HAP-1 (cell line): ENCODE measurements around the gene NCOR1.
A peak's percentile ranks its signal among the peaks of the same experiment; 100 is the strongest.

Experiments
- DNase-seq, 2 experiments: peaks; one replicate each; pipeline ENCODE4 v3.0.0-alpha.2; 2016 to 2020; ENCODE audit warnings: low spot score in 2 of 2
- H3K27me3 ChIP-seq: fragments of 250-450 bp; sonication (Bioruptor Pico); 2 replicates; pipeline ENCODE4 v1.5.1; 2020; ENCODE audit warnings: low read depth, mild to moderate bottlenecking, moderate library complexity
- H3K36me3 ChIP-seq: fragments of 250-450 bp; sonication (Bioruptor Pico); replicated peaks from 2 replicates; pipeline ENCODE4 v1.5.1; 2020; ENCODE audit warnings: mild to moderate bottlenecking
- H3K4me1 ChIP-seq: fragments of 250-450 bp; sonication (Bioruptor Pico); 2 replicates; pipeline ENCODE4 v1.5.1; 2020; ENCODE audit warnings: mild to moderate bottlenecking
- H3K4me3 ChIP-seq: fragments of 250-450 bp; sonication (Bioruptor Pico); 2 replicates; pipeline ENCODE4 v1.5.1; 2020; ENCODE audit warnings: mild to moderate bottlenecking, moderate library complexity
- H3K9me3 ChIP-seq: fragments of 250-450 bp; sonication (Bioruptor Pico); 2 replicates; pipeline ENCODE4 v1.5.1; 2020; ENCODE audit warnings: mild to moderate bottlenecking, moderate library complexity
- in situ Hi-C: fragments of 300-500 bp; cut with MboI; formaldehyde crosslinking; loops from 3 replicates; pipeline ENCODE4 v1.14.3; 2020; ENCODE audit warnings: low sequenced_read_pairs, inconsistent platforms, mixed read lengths

Gene NCOR1

GRCh38 chr17:16048811-16049449 lies 166.4 kb downstream of the NCOR1 start:
- no peaks in the 10 kb centered on the region for H3K4me1 ChIP-seq
- H3K9me3 ChIP-seq = no peaks in the 10 kb centered on the region
- H3K36me3 ChIP-seq = peaks cover 40% of the 10 kb centered on the region
- H3K27me3 ChIP-seq = no peaks in the 10 kb centered on the region
- no peak for DNase-seq
- in situ Hi-C loops = no loop called here
- H3K4me3 ChIP-seq = no peak overlapping the region

GRCh38 chr17:16046966-16047365 lies 168.4 kb downstream of the NCOR1 start:
- H3K27me3 ChIP-seq = no peaks in the 10 kb centered on the region
- in situ Hi-C loops = no loop called here
- H3K4me1 ChIP-seq = no peaks in the 10 kb centered on the region
- H3K9me3 ChIP-seq = no peaks in the 10 kb centered on the region
- no peak for DNase-seq
- peaks cover 47% of the 10 kb centered on the region for H3K36me3 ChIP-seq
- no peak overlapping the region for H3K4me3 ChIP-seq

- no peaks in the 10 kb centered on the region for H3K4me1 ChIP-seq
- H3K27me3 ChIP-seq = no peaks in the 10 kb centered on the region
- in situ Hi-C loops = no loop called here
- DNase-seq = peak in 1 of 2 experiments; percentile 16
- no peaks in the 10 kb centered on the region for H3K9me3 ChIP-seq
- peaks cover 66% of the 10 kb centered on the region for H3K36me3 ChIP-seq
- H3K4me3 ChIP-seq = no peak overlapping the region
These were observed 170.8 kb downstream of the NCOR1 start for GRCh38 chr17:16044487-16044886.

GRCh38 chr17:16040710-16041251 lies 174.6 kb downstream of the NCOR1 start:
- H3K4me3 ChIP-seq = no peak overlapping the region
- no peaks in the 10 kb centered on the region for H3K27me3 ChIP-seq
- no peaks in the 10 kb centered on the region; the same call in 1 of the 2 replicates for H3K4me1 ChIP-seq
- no peaks in the 10 kb centered on the region for H3K9me3 ChIP-seq
- DNase-seq = no peak
- in situ Hi-C loops = no loop called here
- peaks cover 68% of the 10 kb centered on the region for H3K36me3 ChIP-seq

- H3K9me3 ChIP-seq = no peaks in the 10 kb centered on the region
- in situ Hi-C loops = no loop called here
- DNase-seq = no peak
- H3K36me3 ChIP-seq = peaks cover 77% of the 10 kb centered on the region
- H3K27me3 ChIP-seq = no peaks in the 10 kb centered on the region
- H3K4me1 ChIP-seq = no peaks in the 10 kb centered on the region; the same call in 1 of the 2 replicates
- no peak overlapping the region for H3K4me3 ChIP-seq
These were observed 177.7 kb downstream of the NCOR1 start for GRCh38 chr17:16037636-16038035.

GRCh38 chr17:16036261-16036660 lies 179.1 kb downstream of the NCOR1 start:
- Histone ChIP-seq H3K36me3 (peaks cover 79% of the 10 kb centered on the region), H3K4me3 (no peak overlapping the region), H3K27me3 (no peaks in the 10 kb centered on the region), H3K9me3 (no peaks in the 10 kb centered on the region), H3K4me1 (no peaks in the 10 kb centered on the region; the same call in 1 of the 2 replicates)
- in situ Hi-C loops = no loop called here
- DNase-seq = no peak

- no peak for DNase-seq
- Histone ChIP-seq H3K4me3 (no peak overlapping the region), H3K27me3 (no peaks in the 10 kb centered on the region), H3K4me1 (no peaks in the 10 kb centered on the region; the same call in 1 of the 2 replicates), H3K36me3 (peaks cover 83% of the 10 kb centered on the region), H3K9me3 (no peaks in the 10 kb centered on the region)
- in situ Hi-C loops = no loop called here
These were observed 181.5 kb downstream of the NCOR1 start for GRCh38 chr17:16033729-16034349.

GRCh38 chr17:16027708-16028584 lies 187.4 kb downstream of the NCOR1 start:
- peaks cover 93% of the 10 kb centered on the region for H3K36me3 ChIP-seq
- H3K9me3 ChIP-seq = no peaks in the 10 kb centered on the region
- DNase-seq = no peak

GRCh38 chr17:16026895-16027294 lies 188.4 kb downstream of the NCOR1 start:
- no peak for DNase-seq
- in situ Hi-C loops = no loop called here
- H3K27me3 ChIP-seq = no peaks in the 10 kb centered on the region
- H3K4me1 ChIP-seq = no peaks in the 10 kb centered on the region
- H3K9me3 ChIP-seq = no peaks in the 10 kb centered on the region
- H3K4me3 ChIP-seq = no peak overlapping the region
- peaks cover 84% of the 10 kb centered on the region for H3K36me3 ChIP-seq

More at GRCh38 chr17:16027708-16028584, 187.4 kb downstream of the NCOR1 start:
- H3K4me1 ChIP-seq = no peaks in the 10 kb centered on the region
- H3K27me3 ChIP-seq = no peaks in the 10 kb centered on the region
- in situ Hi-C loops = no loop called here
- H3K4me3 ChIP-seq = no peak overlapping the region

- no peak for DNase-seq
- Histone ChIP-seq H3K4me1 (no peaks in the 10 kb centered on the region), H3K36me3 (peaks cover 68% of the 10 kb centered on the region), H3K4me3 (no peak overlapping the region), H3K9me3 (no peaks in the 10 kb centered on the region), H3K27me3 (no peaks in the 10 kb centered on the region)
- in situ Hi-C loops = no loop called here
These were observed 190.1 kb downstream of the NCOR1 start for GRCh38 chr17:16025202-16025601.

- peaks cover 62% of the 10 kb centered on the region for H3K36me3 ChIP-seq
These were observed 191.5 kb downstream of the NCOR1 start for GRCh38 chr17:16023881-16024280.

GRCh38 chr17:16019347-16019746 lies 196.0 kb downstream of the NCOR1 start:
- H3K27me3 ChIP-seq = no peaks in the 10 kb centered on the region
- peaks cover 31% of the 10 kb centered on the region for H3K36me3 ChIP-seq
- no peaks in the 10 kb centered on the region for H3K4me1 ChIP-seq
- no peak overlapping the region for H3K4me3 ChIP-seq
- H3K9me3 ChIP-seq = no peaks in the 10 kb centered on the region
- in situ Hi-C loops = no loop called here
- DNase-seq = no peak

More at GRCh38 chr17:16023881-16024280, 191.5 kb downstream of the NCOR1 start:
- H3K4me3 ChIP-seq = no peak overlapping the region
- no peaks in the 10 kb centered on the region for H3K9me3 ChIP-seq
- in situ Hi-C loops = no loop called here
- no peak for DNase-seq
- no peaks in the 10 kb centered on the region for H3K27me3 ChIP-seq
- H3K4me1 ChIP-seq = no peaks in the 10 kb centered on the region

- peaks cover 37% of the 10 kb centered on the region for H3K36me3 ChIP-seq
- peaks cover 21% of the 10 kb centered on the region for H3K4me1 ChIP-seq
- in situ Hi-C loops = no loop called here
- no peaks in the 10 kb centered on the region for H3K27me3 ChIP-seq
- H3K4me3 ChIP-seq = no peak overlapping the region
- DNase-seq = peak; percentile 41 to 49
- no peaks in the 10 kb centered on the region for H3K9me3 ChIP-seq
These were observed 201.4 kb downstream of the NCOR1 start for GRCh38 chr17:16013943-16014407.
